Activated naive CD8-positive, alpha-beta T cell (primary cell): Measurements from ENCODE around the gene NCOA6.
A peak's percentile ranks its signal among the peaks of the same experiment; 100 is the strongest.

Source experiments
- H3K27ac Mint-ChIP-seq: one replicate; pipeline ENCODE4 v1.8.0; 2021; ENCODE audit warnings: mixed read lengths
- H3K27me3 Mint-ChIP-seq: one replicate; pipeline ENCODE4 v1.8.0; 2021; ENCODE audit warnings: mixed read lengths
- H3K36me3 Mint-ChIP-seq: one replicate; pipeline ENCODE4 v1.8.0; 2021; ENCODE audit warnings: mixed read lengths
- H3K4me1 Mint-ChIP-seq: one replicate; pipeline ENCODE4 v1.8.0; 2021; ENCODE audit warnings: low read depth, mixed read lengths
- H3K4me3 Mint-ChIP-seq: one replicate; pipeline ENCODE4 v1.8.0; 2021; ENCODE audit warnings: mild to moderate bottlenecking, mixed read lengths
- H3K9me3 Mint-ChIP-seq: one replicate; pipeline ENCODE4 v1.8.0; 2021; ENCODE audit warnings: low read depth, mixed read lengths

Gene NCOA6

DNA sequence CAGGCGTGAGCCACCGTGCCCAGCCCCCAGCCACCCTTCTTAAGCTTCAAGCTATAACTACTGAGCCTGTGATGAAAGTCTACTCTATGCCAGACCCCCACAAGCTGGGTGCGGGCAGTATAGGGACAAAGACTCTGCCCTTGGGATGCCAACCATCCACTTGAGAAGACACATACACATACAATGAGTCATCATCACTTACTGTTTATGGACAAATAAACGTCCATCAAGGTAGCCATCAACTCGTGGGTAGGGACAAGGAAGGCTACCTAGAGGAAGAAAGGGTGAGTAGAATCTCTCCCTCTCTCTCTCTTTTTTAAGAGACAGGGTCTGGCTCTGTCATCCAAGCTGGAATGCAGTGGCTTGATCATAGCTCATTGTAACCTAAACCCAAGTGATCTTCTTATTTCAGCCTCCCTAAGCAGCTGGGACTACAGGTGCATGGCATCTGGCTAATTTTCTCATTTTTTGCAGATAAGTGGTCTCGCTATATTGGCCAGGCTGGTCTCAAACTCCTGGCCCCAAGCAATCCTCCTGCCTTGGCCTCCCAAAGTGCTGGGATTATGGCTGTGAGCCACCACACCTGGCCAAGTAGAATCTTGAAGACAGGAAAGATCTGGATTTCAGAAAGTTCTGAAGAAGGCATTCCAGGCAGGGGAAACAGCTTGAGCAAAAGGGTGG is 123.9 kb downstream of the NCOA6 start:
- H3K4me3 Mint-ChIP-seq, result peak overlapping the region; percentile 47
- H3K27ac Mint-ChIP-seq, result no peak overlapping the region
- no peaks in the 10 kb centered on the region for H3K36me3 Mint-ChIP-seq
- H3K27me3 Mint-ChIP-seq, result peaks cover 5% of the 10 kb centered on the region
- peaks cover 10% of the 10 kb centered on the region for H3K4me1 Mint-ChIP-seq
- H3K9me3 Mint-ChIP-seq, result no peaks in the 10 kb centered on the region

DNA sequence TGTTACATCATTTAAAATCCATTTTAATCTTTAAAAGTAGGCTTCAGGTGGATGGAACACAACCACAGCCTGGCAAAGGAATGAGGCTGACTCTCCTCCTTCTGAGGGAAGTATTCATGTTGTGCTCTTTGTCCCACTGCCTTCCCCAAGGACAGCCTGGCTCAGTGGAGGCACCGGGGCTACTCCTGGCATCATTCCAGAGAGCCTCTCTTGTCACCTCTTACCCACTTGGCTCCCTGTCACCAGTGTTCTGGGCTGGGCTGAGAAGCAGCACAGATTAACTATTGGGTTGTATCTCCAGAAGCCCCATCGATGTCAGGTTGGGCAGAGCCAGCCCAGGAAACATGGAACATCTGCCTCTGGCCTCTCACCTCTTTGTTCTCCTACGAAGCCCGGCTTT is 132.0 kb downstream of the NCOA6 start:
- Mint-ChIP-seq H3K4me3 (no peak overlapping the region), H3K9me3 (no peaks in the 10 kb centered on the region), H3K27ac (no peak overlapping the region), H3K36me3 (no peaks in the 10 kb centered on the region), H3K27me3 (no peaks in the 10 kb centered on the region), H3K4me1 (no peaks in the 10 kb centered on the region)

DNA sequence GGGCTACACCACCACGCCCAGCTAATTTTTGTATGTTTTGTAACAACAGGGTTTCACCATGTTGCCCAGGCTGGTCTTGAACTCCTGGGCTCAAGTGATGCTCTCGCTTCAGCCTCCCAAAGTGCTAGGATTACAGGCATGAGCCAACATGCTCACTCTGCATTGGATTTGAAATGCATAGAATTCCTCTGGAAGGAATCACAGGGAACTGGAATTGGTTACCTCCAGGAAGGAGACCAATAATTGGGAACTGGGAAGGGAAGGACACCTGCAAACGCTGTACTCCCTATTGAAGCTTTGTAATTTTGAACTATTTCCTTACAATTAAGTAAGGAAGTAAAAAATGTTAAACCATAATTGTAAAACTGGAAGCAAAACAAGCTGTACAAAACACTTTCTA is 133.6 kb downstream of the NCOA6 start:
- no peak overlapping the region for H3K27ac Mint-ChIP-seq
- no peak overlapping the region for H3K4me3 Mint-ChIP-seq
- H3K36me3 Mint-ChIP-seq, result no peaks in the 10 kb centered on the region

DNA sequence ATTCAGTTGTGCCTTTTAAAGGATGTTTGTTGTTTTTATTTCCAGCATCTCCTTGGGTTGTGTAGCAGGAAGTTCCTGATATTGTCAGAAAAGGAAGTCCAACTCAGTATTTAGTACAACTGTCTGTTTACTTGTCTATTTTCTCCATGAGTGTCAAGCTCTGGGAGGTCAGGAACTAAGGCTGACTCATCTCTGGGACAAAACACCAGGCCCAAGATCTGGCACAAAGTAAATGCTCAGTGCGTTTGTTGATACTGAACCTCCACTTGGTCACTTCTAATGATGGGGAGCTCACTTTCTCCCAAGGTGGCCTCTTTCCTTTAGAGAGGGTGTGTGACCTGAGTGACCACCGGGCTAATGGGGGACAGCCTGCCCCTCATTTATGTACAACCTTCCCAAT is 136.0 kb downstream of the NCOA6 start:
- no peak overlapping the region for H3K27ac Mint-ChIP-seq
- no peaks in the 10 kb centered on the region for H3K27me3 Mint-ChIP-seq
- H3K4me1 Mint-ChIP-seq, result no peaks in the 10 kb centered on the region
- no peaks in the 10 kb centered on the region for H3K9me3 Mint-ChIP-seq
- H3K36me3 Mint-ChIP-seq, result no peaks in the 10 kb centered on the region
- H3K4me3 Mint-ChIP-seq, result no peak overlapping the region

More for the DNA sequence above, 133.6 kb downstream of the NCOA6 start:
- Mint-ChIP-seq H3K27me3 (no peaks in the 10 kb centered on the region), H3K4me1 (no peaks in the 10 kb centered on the region), H3K9me3 (no peaks in the 10 kb centered on the region)

DNA sequence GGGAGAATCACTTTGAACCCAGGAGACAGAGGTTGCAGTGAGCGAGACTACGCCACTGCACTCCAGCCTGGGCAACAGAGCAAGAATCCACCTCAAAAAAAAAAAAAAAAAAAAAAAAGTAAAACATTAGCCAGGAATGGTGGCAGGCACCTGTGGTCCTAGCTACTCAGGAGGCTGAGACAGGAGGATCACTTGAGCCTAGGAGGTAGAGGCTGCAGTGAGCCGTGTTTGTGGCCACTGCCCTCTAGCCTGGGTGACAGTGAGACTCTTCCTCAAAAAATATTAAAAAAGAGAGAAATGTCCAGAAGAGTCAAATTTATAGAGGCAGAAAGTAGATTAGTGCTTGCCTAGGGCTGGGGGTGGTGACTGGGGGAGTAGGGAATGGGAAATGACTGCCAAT is 141.8 kb downstream of the NCOA6 start:
- H3K4me1 Mint-ChIP-seq, result no peaks in the 10 kb centered on the region
- H3K27me3 Mint-ChIP-seq, result no peaks in the 10 kb centered on the region
- H3K4me3 Mint-ChIP-seq, result no peak overlapping the region
- H3K27ac Mint-ChIP-seq, result no peak overlapping the region
- H3K36me3 Mint-ChIP-seq, result peaks cover 3% of the 10 kb centered on the region
- H3K9me3 Mint-ChIP-seq, result no peaks in the 10 kb centered on the region

DNA sequence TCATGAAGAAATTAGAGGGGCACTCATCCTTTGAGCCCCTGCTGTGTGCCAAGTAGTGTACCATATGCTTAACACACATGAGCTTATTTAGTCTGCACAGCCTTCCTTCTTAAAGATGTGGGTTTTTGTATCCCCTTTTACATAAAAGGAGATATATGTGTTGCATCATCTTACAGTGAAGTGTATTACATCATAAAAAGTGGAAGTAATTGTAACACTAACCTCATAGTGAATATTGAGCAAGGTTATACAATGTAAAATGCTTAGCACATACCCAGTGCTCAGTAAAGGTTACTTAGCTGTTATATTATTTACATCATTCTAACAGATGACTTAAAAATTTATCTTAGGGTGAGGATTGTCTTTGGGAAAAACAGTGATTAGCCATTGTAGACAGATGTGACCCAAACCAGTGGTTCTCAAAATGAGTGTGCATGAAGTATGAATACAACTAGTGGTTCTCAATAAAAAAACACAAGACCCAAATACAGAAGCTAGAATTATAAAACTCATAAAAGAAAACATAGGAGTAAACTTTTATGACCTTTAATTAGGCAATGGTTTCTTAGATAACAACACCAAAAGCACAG is 144.8 kb downstream of the NCOA6 start:
- peak overlapping the region; percentile 27 for H3K4me3 Mint-ChIP-seq
- H3K27ac Mint-ChIP-seq, result no peak overlapping the region
- H3K27me3 Mint-ChIP-seq, result no peaks in the 10 kb centered on the region
- peaks cover 9% of the 10 kb centered on the region for H3K4me1 Mint-ChIP-seq
- peaks cover 3% of the 10 kb centered on the region for H3K36me3 Mint-ChIP-seq
- H3K9me3 Mint-ChIP-seq, result no peaks in the 10 kb centered on the region

DNA sequence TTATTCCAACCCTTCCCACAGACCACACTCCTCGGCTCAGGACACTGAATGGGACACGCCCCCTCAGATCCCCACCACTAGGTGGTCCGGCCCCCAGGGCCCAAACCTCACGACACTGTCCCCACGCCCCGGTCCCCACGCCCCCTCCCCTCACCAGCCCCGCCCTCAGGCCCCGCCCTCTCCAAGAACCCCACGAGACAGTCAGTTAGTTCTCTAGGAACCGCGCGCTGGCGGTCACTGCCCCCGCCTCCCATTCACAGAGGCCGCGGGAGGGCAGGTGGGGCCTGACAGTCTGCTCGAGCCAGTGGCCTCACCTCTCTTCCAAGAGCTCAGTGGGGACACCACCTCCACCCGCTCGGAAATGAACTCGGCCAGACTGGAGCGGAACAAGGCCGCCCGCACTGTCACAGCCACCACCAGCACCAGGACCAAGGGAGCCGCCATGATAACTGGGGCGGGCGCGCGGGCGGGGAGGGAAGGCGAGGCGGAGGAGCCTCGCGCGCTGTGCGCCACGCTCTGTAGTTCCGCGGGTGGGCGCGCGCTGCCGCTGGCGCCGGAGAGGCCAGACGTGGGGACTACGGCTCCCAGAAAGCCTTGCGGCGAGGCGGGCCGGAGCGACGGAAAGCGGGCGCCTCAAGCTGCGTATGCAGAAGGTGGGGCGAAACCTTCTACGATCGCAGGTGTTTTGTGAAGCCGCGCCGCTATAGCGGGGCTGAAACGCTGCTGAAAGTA is 148.6 kb downstream of the NCOA6 start, which contains the start of gene PIGU:
TSS of gene PIGU (minus strand) at position 451 of the 732 bp plus-strand sequence. CDS start at position 444, 7 bp downstream.
- Mint-ChIP-seq H3K4me3 (peak within 1 kb of the TSS; percentile 97), H3K27me3 (no peaks in the 10 kb centered on the region), H3K9me3 (no peaks in the 10 kb centered on the region), H3K36me3 (peaks cover 5% of the 10 kb centered on the region), H3K4me1 (peaks cover 13% of the 10 kb centered on the region), H3K27ac (peak within 1 kb of the TSS; percentile 97)

DNA sequence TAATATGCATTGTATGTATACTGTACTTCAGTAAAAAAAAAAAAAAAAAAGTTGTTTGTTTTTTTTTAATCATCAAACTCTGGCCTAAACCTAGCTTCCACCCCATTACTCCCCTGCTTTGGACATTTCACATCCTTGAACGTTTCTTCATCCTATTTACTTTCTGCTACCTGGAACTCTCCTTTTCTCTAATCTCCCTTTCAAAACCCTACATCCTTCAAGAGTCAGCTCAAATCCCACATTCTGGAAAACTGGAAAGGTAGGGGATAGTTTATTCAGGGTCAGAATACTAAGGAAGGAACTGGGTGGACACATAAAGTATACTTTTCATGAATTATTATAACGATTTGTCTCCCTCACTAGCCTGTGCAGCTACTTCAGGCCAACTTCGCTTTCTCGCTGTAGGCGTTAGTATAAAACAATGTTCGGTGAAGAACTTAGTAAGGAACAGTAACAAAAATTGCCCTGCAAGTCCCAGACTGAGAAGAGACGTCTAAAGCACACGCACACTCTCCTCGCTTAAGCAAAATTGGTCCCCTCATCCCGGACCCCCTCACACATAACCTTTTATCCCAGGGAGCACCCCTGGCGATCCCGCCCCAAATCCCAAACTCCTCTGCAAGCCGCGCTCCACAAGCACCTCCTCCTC is 149.3 kb downstream of the NCOA6 start:
- Mint-ChIP-seq H3K4me1 (peaks cover 13% of the 10 kb centered on the region), H3K27ac (peak overlapping the region; percentile 97), H3K27me3 (no peaks in the 10 kb centered on the region), H3K9me3 (no peaks in the 10 kb centered on the region), H3K36me3 (peaks cover 5% of the 10 kb centered on the region), H3K4me3 (peak overlapping the region; percentile 97)

DNA sequence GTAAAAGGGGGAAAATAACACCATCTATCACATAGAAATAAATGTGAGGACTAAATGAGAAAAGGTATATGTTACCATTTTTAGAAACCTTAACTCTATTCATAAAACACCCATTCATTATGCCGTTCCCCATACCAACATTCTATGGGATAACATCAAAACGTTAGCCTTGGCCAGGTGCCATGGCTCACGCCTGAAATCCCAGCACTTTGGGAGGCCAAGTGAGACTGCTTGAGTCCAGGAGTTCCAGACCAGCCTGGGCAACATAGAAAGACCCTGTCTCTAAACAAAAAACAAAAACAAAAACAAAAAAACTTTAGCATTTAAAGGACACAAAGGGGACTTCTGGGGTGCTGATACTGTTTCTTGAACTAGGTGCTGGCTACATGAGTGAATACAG is 149.9 kb downstream of the NCOA6 start:
- peaks cover 5% of the 10 kb centered on the region for H3K36me3 Mint-ChIP-seq
- H3K4me3 Mint-ChIP-seq, result peak overlapping the region; percentile 17
- H3K4me1 Mint-ChIP-seq, result peaks cover 13% of the 10 kb centered on the region
- no peaks in the 10 kb centered on the region for H3K27me3 Mint-ChIP-seq
- no peaks in the 10 kb centered on the region for H3K9me3 Mint-ChIP-seq
- no peak overlapping the region for H3K27ac Mint-ChIP-seq

DNA sequence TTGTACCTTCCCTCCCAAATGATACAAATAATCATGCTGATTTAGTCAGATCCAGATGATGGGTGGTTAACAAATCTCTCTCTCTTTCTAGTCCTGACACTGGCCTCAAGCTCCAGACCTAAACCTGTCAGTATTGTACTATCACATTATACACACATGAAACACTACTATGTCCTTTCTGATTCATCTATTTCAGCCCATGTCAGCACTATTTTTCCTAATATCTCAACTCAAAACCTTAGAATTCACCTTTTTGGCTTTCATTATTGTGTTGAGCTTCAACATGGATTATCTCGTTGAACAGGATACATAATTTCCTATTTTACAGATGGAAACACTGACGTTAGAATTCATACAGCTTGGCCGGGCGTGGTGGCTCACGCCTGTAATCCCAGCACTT is 152.0 kb downstream of the NCOA6 start:
- Mint-ChIP-seq H3K27me3 (no peaks in the 10 kb centered on the region), H3K36me3 (peaks cover 5% of the 10 kb centered on the region), H3K4me1 (peaks cover 12% of the 10 kb centered on the region), H3K27ac (no peak overlapping the region), H3K4me3 (no peak overlapping the region), H3K9me3 (no peaks in the 10 kb centered on the region)

DNA sequence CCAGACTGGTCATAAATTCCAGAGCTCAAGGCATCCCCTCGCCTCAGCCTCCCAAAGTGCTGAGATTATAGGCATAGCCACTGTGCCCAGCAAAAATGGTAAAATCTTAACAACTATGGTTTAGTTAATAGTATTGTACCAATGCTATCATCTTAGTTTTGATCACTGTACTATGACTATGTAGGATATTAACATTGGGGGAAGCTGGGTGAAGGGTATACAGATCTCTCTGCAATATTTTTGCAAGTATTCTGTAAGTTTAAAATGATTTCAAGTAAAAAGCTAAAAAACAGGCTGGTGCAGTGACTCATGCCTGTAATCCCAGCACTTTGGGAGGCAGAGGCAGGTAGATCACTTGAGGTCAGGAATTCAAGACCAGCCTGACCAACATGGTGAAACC is 156.4 kb downstream of the NCOA6 start:
- Mint-ChIP-seq H3K9me3 (no peaks in the 10 kb centered on the region), H3K36me3 (peaks cover 3% of the 10 kb centered on the region), H3K27ac (no peak overlapping the region), H3K27me3 (no peaks in the 10 kb centered on the region), H3K4me3 (no peak overlapping the region), H3K4me1 (peaks cover 3% of the 10 kb centered on the region)
